ENCODE results near the gene OR2AT4.
"Not testable (repeated sequence)": the region's sequence is repeated elsewhere in the genome, so short reads cannot be mapped to it uniquely, and the experiment has no call there.

The OR2AT4 gene

GRCh38 chr11:75047191-75047590, 49.5 kb downstream of the OR2AT4 start:
- Histone ChIP-seq H3K36me3 (no peaks in the 10 kb centered on the region), H3K27ac (no peak overlapping the region), H3K4me1 (no peaks in the 10 kb centered on the region), H3K9me3 (peaks cover 0 to 6% (median 0%) of the 10 kb centered on the region in 3 donors), H3K4me3 (no peak overlapping the region), H3K27me3 (no peaks in the 10 kb centered on the region)
- intact Hi-C loops (cut with DNase I; ENCODE audit: low total_unique reads), result no loop called here
- DNase-seq, result no peak
- TF ChIP-seq CTCF (IDR thresholded peaks at IDR 0.05), result no peak

GRCh38 chr11:75046668-75047067, 50.0 kb downstream of the OR2AT4 start:
- DNase-seq; H3K27me3 ChIP-seq; H3K9me3 ChIP-seq; H3K36me3 ChIP-seq; intact Hi-C loops (cut with DNase I; ENCODE audit: low total_unique reads); H3K27ac ChIP-seq; H3K4me3 ChIP-seq; H3K4me1 ChIP-seq: not testable (repeated sequence)

DNA sequence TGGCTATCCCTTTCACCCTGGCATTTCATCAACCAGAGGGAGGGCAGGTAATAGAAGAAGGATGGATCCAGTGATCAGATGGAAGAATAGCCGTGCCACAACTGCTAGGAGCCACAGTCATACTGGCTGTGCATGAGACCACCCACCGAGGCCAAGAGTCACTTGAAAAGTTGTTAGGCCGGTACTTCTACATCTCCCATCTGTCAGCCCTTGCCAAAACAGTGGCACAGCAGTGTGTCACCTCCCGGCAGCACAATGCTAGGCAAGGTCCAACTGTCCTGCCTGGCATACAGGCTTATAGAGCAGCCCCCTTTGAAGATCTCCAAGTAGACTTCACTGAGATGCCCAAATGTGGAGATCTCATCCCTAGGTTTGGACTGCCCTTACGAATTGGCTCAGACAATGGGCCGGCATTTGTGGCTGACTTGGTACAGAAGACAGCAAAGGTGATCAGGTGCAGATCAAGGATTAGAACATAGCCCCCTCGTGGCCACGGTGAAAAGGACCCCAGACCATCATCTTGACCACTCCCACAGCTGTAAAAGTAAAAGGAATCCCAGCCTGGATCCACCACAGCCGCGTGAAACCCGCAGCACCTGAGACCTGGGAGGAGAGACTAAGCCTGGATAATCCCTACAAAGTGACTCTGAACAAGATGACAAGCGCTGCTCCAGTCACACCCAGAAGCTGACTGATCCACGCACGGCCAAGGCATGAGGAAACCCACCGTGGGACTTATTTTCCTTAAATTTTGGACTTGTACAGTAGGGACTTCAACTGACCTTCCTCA, 52.1 kb downstream of the OR2AT4 start:
- intact Hi-C loops (cut with DNase I; ENCODE audit: low total_unique reads); H3K4me3 ChIP-seq; H3K27me3 ChIP-seq; DNase-seq; H3K36me3 ChIP-seq; H3K9me3 ChIP-seq; H3K27ac ChIP-seq; H3K4me1 ChIP-seq: not testable (repeated sequence)

- H3K4me1 ChIP-seq; intact Hi-C loops (cut with DNase I; ENCODE audit: low total_unique reads); H3K9me3 ChIP-seq; DNase-seq; H3K27ac ChIP-seq; H3K4me3 ChIP-seq; H3K27me3 ChIP-seq; H3K36me3 ChIP-seq: not testable (repeated sequence)
Observed at GRCh38 chr11:75041821-75042220, 54.9 kb downstream of the OR2AT4 start.

DNA sequence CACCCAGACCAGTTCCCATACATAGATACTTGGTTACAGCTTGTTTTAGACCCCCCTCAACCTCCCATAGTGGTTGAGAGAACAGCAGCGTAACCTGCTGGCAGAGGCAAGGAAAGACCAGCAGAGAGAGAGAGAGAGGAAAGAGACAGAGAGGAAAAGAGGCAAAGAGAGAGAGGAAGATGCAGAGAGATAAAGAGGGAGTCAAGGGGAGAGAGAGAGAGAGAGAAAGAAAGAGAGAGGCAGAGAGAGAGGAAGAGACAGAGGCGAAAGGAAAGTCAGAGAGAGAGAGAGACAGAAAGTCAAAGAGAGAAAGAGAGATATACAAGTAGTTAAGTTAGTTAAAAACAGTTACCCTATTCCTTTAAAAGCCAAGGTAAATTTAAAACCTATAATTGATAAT, 55.4 kb downstream of the OR2AT4 start:
- H3K27me3 ChIP-seq, result no peaks in the 10 kb centered on the region
- intact Hi-C loops (cut with DNase I; ENCODE audit: low total_unique reads), result no loop called here
- no peaks in the 10 kb centered on the region for H3K36me3 ChIP-seq
- no peak for DNase-seq
- no peak overlapping the region for H3K27ac ChIP-seq
- no peaks in the 10 kb centered on the region for H3K9me3 ChIP-seq
- TF ChIP-seq CTCF (IDR thresholded peaks at IDR 0.05), result no peak
- no peak overlapping the region for H3K4me3 ChIP-seq
- H3K4me1 ChIP-seq, result no peaks in the 10 kb centered on the region

GRCh38 chr11:75040167-75040770, 56.4 kb downstream of the OR2AT4 start:
- H3K27me3 ChIP-seq, result no peaks in the 10 kb centered on the region
- DNase-seq, result no peak
- H3K4me3 ChIP-seq, result no peak overlapping the region
- no peak overlapping the region for H3K27ac ChIP-seq
- H3K4me1 ChIP-seq, result no peaks in the 10 kb centered on the region
- no peaks in the 10 kb centered on the region for H3K9me3 ChIP-seq
- no peak for TF ChIP-seq CTCF (IDR thresholded peaks at IDR 0.05)
- intact Hi-C loops (cut with DNase I; ENCODE audit: low total_unique reads), result no loop called here
- H3K36me3 ChIP-seq, result no peaks in the 10 kb centered on the region

DNA sequence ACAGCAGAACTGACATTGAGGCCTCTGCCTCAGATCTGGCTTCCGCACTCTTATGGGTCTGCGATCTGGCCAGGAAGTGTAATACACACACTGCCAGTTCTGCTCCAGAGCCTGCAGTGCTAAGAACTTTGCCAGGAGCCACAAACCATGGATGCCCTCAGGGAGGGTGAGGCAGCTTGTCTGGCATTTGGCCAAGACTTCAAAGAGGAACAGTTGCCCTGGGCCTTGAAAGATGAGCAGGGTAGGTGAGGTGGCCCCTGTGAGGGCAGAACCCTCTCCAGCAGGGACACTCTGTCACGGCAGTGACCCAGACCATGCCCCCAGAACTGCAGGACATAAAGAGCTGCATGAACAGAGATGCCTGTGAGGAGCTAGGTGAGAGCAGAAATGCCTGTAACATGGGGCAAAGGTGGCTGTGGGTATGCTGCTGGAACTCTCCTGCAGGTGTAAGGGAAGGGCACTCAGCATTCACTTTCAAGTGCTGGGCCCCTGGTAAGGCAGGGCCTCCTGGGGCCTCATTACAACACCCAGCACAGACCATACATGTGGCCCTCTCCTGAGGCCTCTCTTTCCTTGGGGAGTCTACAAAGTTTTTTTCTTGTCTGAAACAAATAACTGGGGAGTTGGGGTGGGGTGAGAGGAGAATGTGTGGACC, 60.6 kb downstream of the OR2AT4 start:
- no peak overlapping the region for H3K4me3 ChIP-seq
- no peaks in the 10 kb centered on the region for H3K9me3 ChIP-seq
- H3K4me1 ChIP-seq, result no peaks in the 10 kb centered on the region
- no peak overlapping the region for H3K27ac ChIP-seq
- no peak for TF ChIP-seq CTCF (IDR thresholded peaks at IDR 0.05)
- no peaks in the 10 kb centered on the region for H3K36me3 ChIP-seq
- intact Hi-C loops (cut with DNase I; ENCODE audit: low total_unique reads), result no loop called here
- DNase-seq, result no peak
- H3K27me3 ChIP-seq, result no peaks in the 10 kb centered on the region
